ENCODE data around the gene ITPKB. TPM values are rescaled to one million over a fixed set of nuclear protein-coding genes. Genes with fewer than 3 reads are reported as not detected.

ITPKB gene

Small RNA genes within 50 kb of the gene (small RNA-seq; reads per million reads assigned to genes)
- gene RPS27P5 (ENCODE audit: insufficient read depth) = not detected

Data from mesendoderm (in vitro differentiated cells).